Activated naive CD4-positive, alpha-beta T cell treated with anti-CD3 and anti-CD28 coated beads for 36 hours (primary cell): ENCODE data around the gene ARHGAP35. TPM values are rescaled to one million over a fixed set of nuclear protein-coding genes. Genes with fewer than 3 reads are reported as not detected.
"Not testable (repeated sequence)": the region's sequence is repeated elsewhere in the genome, so short reads cannot be mapped to it uniquely, and the experiment has no call there.

ENCODE experiments used
- CTCF ChIA-PET: fragments of 350-600 bp; sonication (Branson Sonifier 250); formaldehyde crosslinking; loops from one replicate; lab custom pipeline; 2021; ENCODE audit warnings: antibody characterized with exemption; lab: Charles Lee
- DNase-seq: peaks from one replicate; pipeline ENCODE4 v3.0.0-alpha.2; 2020
- H3K27ac Mint-ChIP-seq: one replicate; pipeline ENCODE4 v1.8.0; 2021; ENCODE audit warnings: mild to moderate bottlenecking, mixed read lengths
- H3K27me3 Mint-ChIP-seq: one replicate; pipeline ENCODE4 v1.8.0; 2021; ENCODE audit warnings: low read depth, mixed read lengths
- H3K36me3 Mint-ChIP-seq: one replicate; pipeline ENCODE4 v1.8.0; 2021; ENCODE audit warnings: low read depth, mixed read lengths
- H3K4me1 Mint-ChIP-seq: one replicate; pipeline ENCODE4 v1.8.0; 2021; ENCODE audit warnings: low read depth, mixed read lengths
- H3K4me3 Mint-ChIP-seq: one replicate; pipeline ENCODE4 v1.8.0; 2021; ENCODE audit warnings: mild to moderate bottlenecking, moderate library complexity, mixed read lengths
- H3K9me3 Mint-ChIP-seq: one replicate; pipeline ENCODE4 v1.8.0; 2021; ENCODE audit warnings: mixed read lengths
- intact Hi-C: fragments of 100-400 bp; cut with micrococcal nuclease; formaldehyde crosslinking; loops from one replicate; pipeline ENCODE4 v1.15.1; 2023
- total RNA-seq, 2 experiments: library from RNA; stranded (reverse); gene quantifications; one replicate each; pipeline ENCODE4 v1.2.3, GENCODE V29; 2021

The ARHGAP35 gene
- total RNA-seq, 2 experiments from 2014 or later = 8.9 TPM

DNA sequence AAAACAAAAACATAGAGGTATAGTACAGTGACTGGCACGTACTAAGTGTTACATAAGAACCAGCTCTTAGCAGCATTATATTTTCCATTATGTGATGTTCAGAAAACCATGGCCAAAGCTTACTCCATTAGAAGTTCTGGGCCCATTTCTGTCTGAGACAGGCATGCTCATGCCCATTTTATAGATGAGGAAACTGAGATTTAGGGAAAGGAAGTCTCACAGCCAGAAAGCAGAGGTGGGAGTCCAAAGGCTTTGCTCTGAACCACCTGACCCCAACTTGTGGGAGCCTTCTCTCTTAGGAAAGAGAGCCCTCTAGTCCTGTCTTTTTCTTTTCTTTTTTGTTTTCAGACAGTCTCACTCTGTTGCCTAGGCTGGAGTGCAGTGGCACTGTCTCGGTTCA, 12.4 kb upstream of the ARHGAP35 start:
- intact Hi-C loops = no loop called here
- no peak overlapping the region for H3K27ac Mint-ChIP-seq
- no peaks in the 10 kb centered on the region for H3K27me3 Mint-ChIP-seq
- CTCF ChIA-PET = no interaction called here
- peaks cover 6% of the 10 kb centered on the region for H3K36me3 Mint-ChIP-seq
- no peaks in the 10 kb centered on the region for H3K9me3 Mint-ChIP-seq
- no peak for DNase-seq
- no peak overlapping the region for H3K4me3 Mint-ChIP-seq
- peaks cover 12% of the 10 kb centered on the region for H3K4me1 Mint-ChIP-seq

DNA sequence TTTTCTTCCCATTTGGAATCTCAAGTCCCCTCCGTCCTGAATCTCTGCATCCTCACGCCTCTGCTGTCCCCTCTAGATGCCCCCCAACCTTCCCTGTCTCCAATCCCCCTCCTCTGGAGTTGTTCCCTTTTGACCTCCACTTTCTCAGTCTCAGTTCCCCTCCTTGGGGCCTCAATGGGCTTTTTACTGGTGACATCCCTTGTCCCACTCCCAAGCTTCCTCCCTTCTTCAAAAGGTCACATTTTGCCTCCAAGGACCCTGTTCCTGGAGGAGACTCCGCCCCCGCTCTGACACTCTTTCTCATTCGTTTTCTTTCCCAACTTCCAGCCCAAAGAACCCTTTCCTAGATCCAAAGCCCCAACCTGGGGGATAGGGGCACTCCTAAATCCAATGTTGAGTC, 11.2 kb upstream of the ARHGAP35 start:
- CTCF ChIA-PET = interaction anchor here (0.6 to 1.8 kb wide), 3 partner anchors 10 to 141 kb away, joined by 3 to 7 read pairs (median 6); no protein-coding TSS in a partner anchor
- no peaks in the 10 kb centered on the region for H3K9me3 Mint-ChIP-seq
- intact Hi-C loops = loop anchor here (1.0 to 2.0 kb wide), 4 partner anchors 11 to 264 kb away; partner anchors contain the start of genes ARHGAP35, SLC1A5, TMEM160 and ZC3H4
- H3K4me1 Mint-ChIP-seq = peaks cover 12% of the 10 kb centered on the region
- DNase-seq = no peak
- H3K27ac Mint-ChIP-seq = peak overlapping the region; percentile 74
- peaks cover 3% of the 10 kb centered on the region for H3K36me3 Mint-ChIP-seq
- peak overlapping the region; percentile 90 for H3K4me3 Mint-ChIP-seq
- H3K27me3 Mint-ChIP-seq = no peaks in the 10 kb centered on the region

DNA sequence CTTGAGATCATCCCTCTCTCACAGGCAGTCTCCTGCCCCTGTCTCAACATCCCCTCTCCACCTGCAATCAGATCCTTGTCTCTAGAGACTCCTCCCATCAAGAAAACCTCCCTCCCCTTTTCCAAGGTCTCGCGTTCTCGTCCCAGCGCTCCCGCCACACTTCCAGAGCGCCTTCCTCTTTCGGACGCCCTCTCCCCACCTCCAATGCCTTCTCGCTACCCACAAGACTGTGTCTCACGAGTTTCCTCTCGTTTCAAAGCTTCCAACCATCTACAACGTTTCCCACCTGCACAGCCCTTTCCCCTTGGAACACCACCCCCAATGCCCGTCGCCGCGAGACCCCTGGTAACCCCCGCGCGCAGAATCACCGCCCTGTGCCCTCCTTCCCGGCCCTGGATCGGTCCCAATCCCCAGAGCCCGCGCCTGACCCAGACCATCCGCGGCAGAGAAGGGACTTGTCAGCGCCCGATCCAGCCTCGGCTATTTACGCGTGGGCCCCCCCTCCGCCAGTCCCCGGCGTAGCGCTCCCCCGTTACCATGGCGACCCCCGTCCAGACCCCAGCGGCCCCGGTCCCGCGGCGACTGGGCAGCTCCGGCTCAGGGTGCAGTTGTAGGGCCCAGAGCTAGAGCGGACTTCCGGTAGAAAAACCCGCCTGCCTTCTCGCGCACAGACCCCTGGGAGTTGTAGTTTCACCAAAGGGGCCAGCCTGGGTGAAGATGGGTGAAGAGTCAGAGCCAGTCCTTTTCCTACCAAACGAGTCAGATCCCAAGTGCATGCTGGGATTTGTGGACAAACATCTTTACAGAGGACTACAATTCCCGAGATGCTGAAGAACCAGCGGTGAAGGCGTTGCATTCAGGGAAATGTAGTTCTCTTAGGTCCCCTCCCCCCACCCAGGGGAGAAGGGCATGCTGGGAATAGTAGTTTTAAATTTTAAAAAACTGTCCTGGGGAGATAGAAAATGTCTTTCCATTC, 10.3 kb upstream of the ARHGAP35 start, which contains the start of gene AP2S1:
Gene AP2S1 (minus strand): TSS at position 619 of the 976 bp plus-strand sequence. CDS start 80 bp downstream, at position 539.
- intact Hi-C loops = loop anchor here (1.0 to 2.0 kb wide), 4 partner anchors 10 to 263 kb away; partner anchors contain the start of genes ARHGAP35, SLC1A5, TMEM160 and ZC3H4

DNA sequence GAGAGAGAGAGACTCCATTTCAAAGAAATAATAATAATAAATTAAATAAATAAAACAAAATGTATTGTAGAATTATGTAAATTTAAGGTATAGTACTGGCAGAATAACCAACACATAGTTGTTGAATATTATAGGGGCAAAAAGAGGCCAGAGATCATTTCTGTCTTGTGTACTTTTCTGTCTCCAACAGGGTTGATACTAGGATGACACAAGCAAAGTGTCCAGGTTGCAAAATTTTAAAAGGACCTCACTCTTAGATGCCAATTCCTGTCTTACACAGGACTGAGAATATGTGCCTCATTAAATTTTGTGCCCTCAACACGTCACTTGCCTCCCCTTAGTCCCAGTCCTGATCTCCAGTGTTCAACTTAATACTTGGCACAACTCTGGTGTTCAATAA, 8.0 kb upstream of the ARHGAP35 start:
- Mint-ChIP-seq H3K27ac (no peak overlapping the region), H3K4me1 (peaks cover 27% of the 10 kb centered on the region), H3K27me3 (no peaks in the 10 kb centered on the region), H3K36me3 (no peaks in the 10 kb centered on the region), H3K4me3 (no peak overlapping the region), H3K9me3 (no peaks in the 10 kb centered on the region)
- no peak for DNase-seq
- CTCF ChIA-PET = interaction anchor here (1.6 kb wide), 1 partner anchor 12 kb away, joined by 5 read pairs; no protein-coding TSS in a partner anchor
- intact Hi-C loops = no loop called here

More for the DNA sequence above, 10.3 kb upstream of the ARHGAP35 start, which contains the start of gene AP2S1:
- CTCF ChIA-PET = interaction anchor here (0.6 to 1.8 kb wide), 6 partner anchors 11 to 363 kb away, joined by 3 to 7 read pairs (median 4); no protein-coding TSS in a partner anchor
- H3K4me1 Mint-ChIP-seq = peaks cover 15% of the 10 kb centered on the region
- no peaks in the 10 kb centered on the region for H3K9me3 Mint-ChIP-seq
- peak within 1 kb of the TSS; percentile 90 for H3K4me3 Mint-ChIP-seq
- no peaks in the 10 kb centered on the region for H3K27me3 Mint-ChIP-seq
- peak within 1 kb of the TSS; percentile 74 for H3K27ac Mint-ChIP-seq
- H3K36me3 Mint-ChIP-seq = peaks cover 3% of the 10 kb centered on the region
- peak; percentile 96 for DNase-seq

DNA sequence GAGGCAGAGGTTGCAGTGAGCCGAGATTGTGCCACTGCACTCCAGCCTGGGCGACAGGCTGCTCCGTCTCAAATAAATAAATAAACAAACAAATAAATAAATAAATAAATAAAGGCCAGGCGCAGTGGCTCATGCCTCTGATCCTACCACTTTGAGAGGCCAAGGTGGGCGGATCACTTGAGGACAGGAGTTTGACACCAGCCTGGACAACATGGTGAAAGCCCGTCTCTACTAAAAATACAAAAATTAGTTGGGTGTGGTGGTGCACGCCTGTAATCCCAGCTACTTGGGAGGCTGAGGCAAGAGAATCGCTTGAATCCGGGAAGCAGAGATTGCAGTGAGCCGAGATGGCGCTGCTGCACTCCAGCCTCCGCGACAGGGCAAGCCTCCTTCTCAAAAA, 6.1 kb upstream of the ARHGAP35 start:
- H3K36me3 Mint-ChIP-seq, H3K27ac Mint-ChIP-seq, H3K4me3 Mint-ChIP-seq, intact Hi-C loops, DNase-seq, H3K27me3 Mint-ChIP-seq, CTCF ChIA-PET, H3K9me3 Mint-ChIP-seq: not testable (repeated sequence)
- peaks cover 22% of the 10 kb centered on the region for H3K4me1 Mint-ChIP-seq

DNA sequence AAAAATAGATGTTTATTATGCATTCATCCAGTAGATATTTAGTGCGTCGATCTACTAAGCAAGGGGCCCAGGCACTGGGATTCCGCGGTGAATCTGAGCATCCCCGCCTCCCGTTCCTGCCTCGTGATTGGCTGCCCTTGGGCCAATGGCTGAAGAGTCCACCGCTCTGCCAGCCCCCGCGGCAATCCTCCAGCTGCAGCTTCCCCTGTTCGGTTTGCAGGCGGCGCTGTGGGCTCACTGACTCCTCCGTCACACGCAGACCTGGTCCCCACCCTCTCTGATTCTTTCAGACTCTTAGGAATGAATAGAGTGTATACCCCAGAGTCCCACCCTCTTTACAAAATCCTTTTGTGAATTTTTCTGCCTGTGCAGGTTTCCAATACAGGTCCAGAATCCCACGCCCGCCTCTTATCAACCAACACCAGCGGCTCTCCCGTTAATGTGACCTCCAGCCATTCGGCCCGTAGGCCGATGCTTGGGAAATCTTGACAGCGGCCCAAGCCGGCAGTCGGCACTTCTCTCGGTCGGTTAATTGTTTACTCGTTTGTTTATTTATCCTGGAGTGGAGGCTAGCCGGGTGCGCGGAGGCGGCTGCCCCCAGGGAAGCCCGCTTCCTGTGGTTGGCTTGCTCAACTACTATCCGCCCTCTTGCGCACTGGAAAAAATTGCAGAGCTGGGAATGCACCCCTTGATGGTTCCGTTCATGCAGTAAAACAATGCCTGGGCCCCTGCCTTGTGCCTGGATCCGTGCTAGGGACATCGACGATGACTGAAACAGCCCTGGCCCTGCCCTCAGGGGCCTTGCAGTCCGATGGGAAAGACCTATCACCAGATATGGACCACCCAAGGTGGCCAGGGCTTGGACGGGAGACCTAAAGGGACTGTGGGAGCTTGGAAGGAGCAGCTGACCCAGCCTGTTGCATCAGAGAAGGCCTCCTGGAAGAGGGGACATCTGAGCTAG, 4.5 kb upstream of the ARHGAP35 start:
- peaks cover 3% of the 10 kb centered on the region for H3K9me3 Mint-ChIP-seq
- H3K27me3 Mint-ChIP-seq = no peaks in the 10 kb centered on the region
- H3K27ac Mint-ChIP-seq = peak overlapping the region; percentile 68
- CTCF ChIA-PET = interaction anchor here (0.5 to 4.8 kb wide), 10 partner anchors 15 to 175 kb away, joined by 3 to 35 read pairs (median 4); no protein-coding TSS in a partner anchor
- peak; percentile 94 for DNase-seq
- peaks cover 20% of the 10 kb centered on the region for H3K4me1 Mint-ChIP-seq
- intact Hi-C loops = loop anchor here (1.0 kb wide), 1 partner anchor 135 kb away; no protein-coding TSS in a partner anchor
- H3K4me3 Mint-ChIP-seq = peak overlapping the region; percentile 72
- peaks cover 2% of the 10 kb centered on the region for H3K36me3 Mint-ChIP-seq

DNA sequence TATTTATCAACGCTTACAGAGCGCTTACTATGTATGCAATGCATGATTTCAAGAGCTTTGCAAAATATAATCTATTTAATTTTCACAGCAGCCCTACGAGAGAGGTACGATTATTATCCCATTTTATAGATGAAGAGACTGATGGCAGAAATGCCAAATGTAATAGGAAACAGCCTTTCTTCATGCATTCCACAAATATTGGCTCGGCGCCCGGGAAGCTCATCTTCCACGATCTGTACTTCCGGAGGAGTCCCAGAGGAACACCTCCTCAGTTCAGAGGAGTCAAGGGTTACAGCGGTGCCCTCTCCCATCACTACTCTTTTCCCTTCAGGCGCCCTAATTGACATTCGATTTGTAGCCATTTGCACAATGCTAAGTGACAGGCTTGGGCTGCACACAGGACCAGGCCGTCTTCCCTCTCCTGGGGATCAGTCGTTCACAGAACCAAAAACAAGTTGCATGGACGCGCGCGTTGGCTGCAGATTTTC, 1.1 kb upstream of the ARHGAP35 start:
- DNase-seq = no peak
- peaks cover 21% of the 10 kb centered on the region for H3K4me1 Mint-ChIP-seq
- CTCF ChIA-PET = interaction anchor here (0.6 to 4.8 kb wide), 4 partner anchors 77 to 389 kb away, joined by 3 to 35 read pairs (median 4); partner anchors contain the start of gene PNMA8A
- H3K27ac Mint-ChIP-seq = peak overlapping the region; percentile 87
- H3K27me3 Mint-ChIP-seq = no peaks in the 10 kb centered on the region
- peaks cover 3% of the 10 kb centered on the region for H3K9me3 Mint-ChIP-seq
- intact Hi-C loops = loop anchor here (1.0 to 10.0 kb wide), 6 partner anchors 9 to 398 kb away; partner anchors contain the start of genes AP2S1, CALM3, CCDC9 and DACT3
- H3K4me3 Mint-ChIP-seq = peak overlapping the region; percentile 84
- H3K36me3 Mint-ChIP-seq = peaks cover 2% of the 10 kb centered on the region

DNA sequence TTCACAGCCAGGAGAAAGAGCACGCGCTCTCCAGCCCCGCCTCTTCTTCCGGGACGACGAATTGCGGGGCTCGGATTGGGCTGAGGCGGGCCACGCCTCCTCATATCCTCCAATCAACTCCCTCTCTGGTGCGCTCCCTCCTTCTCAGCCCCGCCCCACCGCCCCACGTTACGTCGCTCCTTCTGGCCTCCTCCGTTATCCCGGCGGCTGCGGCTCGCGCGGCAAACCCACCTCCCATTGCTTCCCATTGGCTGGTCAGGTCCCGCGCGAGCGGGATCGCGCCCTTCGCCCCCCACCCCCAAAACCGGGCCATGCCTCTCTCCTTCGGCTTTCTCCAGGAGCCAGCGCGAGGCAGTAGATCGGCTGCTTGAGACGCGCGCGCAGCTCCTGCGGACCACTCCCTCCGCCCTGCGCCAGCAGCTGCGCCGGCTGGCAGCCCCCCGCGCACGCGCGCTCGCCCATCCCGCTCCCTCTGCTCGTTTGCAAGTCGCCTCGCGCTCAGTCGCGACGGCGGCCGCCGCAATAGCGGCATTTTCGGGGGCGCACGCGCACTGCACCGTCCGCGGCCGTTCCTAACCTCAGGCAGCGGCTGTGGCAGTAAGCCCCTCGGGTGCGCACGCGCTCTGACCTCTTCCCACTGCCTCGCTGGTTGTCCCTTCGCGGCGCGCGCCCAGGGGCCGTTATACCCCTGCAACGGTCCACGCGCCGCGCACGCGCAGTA, 512 bp upstream of the ARHGAP35 start:
- CTCF ChIA-PET = interaction anchor here (0.6 to 4.8 kb wide), 3 partner anchors 76 to 294 kb away, joined by 3 to 35 read pairs (median 4); no protein-coding TSS in a partner anchor
- peak; percentile 97 for DNase-seq
- Mint-ChIP-seq H3K27me3 (no peaks in the 10 kb centered on the region), H3K9me3 (peaks cover 3% of the 10 kb centered on the region), H3K4me1 (peaks cover 21% of the 10 kb centered on the region), H3K36me3 (peaks cover 2% of the 10 kb centered on the region), H3K4me3 (peak overlapping the region; percentile 84), H3K27ac (peak overlapping the region; percentile 87)
- intact Hi-C loops = loop anchor here (1.0 to 10.0 kb wide), 6 partner anchors 10 to 397 kb away; partner anchors contain the start of genes AP2S1, CALM3, CCDC9 and DACT3

DNA sequence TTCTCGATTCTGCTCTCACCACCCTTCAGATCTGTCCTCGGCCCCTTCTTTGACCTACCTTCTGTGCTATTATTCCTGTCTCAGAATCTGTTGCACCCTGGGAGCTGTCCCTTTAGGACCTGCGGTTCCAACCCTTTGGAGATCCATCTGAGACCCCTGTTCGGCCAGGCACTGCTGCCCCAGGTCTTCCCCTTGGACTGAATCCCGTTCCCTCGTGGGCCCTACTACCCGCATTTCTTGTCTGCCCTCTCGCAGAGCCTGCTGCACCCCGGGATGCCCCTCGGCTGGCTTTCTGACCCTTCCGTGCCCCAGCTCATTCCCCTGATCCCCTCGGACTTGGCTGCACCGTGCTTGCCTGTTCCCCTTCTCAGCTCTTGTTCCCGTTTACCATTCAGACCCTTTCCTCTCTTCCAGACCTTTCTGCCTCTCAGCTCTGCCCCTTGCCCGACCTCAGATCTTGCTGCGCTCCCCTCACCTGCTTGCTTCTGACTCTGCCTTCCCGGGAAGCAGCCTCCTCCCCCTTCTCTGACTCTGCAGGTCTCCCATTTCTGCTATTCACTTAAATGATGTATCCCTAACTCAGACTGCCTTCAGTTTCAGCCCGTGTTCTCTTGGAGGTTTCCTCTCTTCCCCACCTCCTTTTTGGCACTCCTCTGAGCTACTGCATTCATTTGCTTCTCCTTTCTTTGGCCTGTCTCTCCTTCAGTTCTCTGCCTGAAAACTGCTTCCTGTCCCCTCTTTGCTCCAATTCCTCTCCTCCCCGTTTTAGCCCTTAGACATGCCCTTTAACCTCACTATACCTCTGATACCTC, 1.1 kb downstream of the ARHGAP35 start:
- Mint-ChIP-seq H3K4me3 (no peak overlapping the region), H3K36me3 (peaks cover 2% of the 10 kb centered on the region), H3K27ac (no peak overlapping the region), H3K4me1 (peaks cover 13% of the 10 kb centered on the region), H3K27me3 (no peaks in the 10 kb centered on the region), H3K9me3 (peaks cover 3% of the 10 kb centered on the region)
- CTCF ChIA-PET = interaction anchor here (1.0 to 1.9 kb wide), 3 partner anchors 21 to 151 kb away, joined by 3 to 5 read pairs (median 4); no protein-coding TSS in a partner anchor
- intact Hi-C loops = loop anchor here (2.0 to 10.0 kb wide), 3 partner anchors 53 to 395 kb away; partner anchors contain the start of genes CALM3 and CCDC9
- DNase-seq = peak; percentile 19

DNA sequence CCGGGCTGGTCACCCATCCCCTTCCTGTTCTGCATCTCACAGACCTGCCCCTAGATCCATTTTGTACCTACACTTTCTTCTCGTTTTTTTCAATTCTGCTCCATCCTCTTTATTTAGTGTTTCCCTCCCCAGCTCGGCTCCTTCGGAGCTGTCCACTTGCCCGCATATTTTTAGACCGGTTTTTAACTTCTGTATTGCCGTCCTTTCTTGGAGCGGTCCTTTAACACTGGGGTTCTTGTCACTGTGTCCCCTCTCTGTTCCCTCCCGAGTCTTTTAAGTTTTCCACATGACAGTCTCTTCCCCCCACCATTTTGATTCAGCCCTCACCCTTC, 1.7 kb downstream of the ARHGAP35 start:
- peaks cover 18% of the 10 kb centered on the region for H3K4me1 Mint-ChIP-seq
- CTCF ChIA-PET = interaction anchor here (1.0 to 1.9 kb wide), 2 partner anchors 129 to 151 kb away, joined by 4 to 5 read pairs; no protein-coding TSS in a partner anchor
- no peak overlapping the region for H3K27ac Mint-ChIP-seq
- intact Hi-C loops = loop anchor here (5.0 to 10.0 kb wide), 2 partner anchors 52 to 395 kb away; partner anchors contain the start of gene CCDC9
- H3K9me3 Mint-ChIP-seq = peaks cover 3% of the 10 kb centered on the region
- peaks cover 2% of the 10 kb centered on the region for H3K36me3 Mint-ChIP-seq
- H3K27me3 Mint-ChIP-seq = no peaks in the 10 kb centered on the region
- no peak overlapping the region for H3K4me3 Mint-ChIP-seq
- DNase-seq = no peak
